MCF 10A (cell line): ENCODE data around the gene SETBP1. TPM values are rescaled to one million over a fixed set of nuclear protein-coding genes. Genes with fewer than 3 reads are reported as not detected.

Experiments
- BruUV-seq: library from RNA; stranded (reverse); fragments of 400-500 nt; replicated peaks from 2 replicates; lab custom pipeline; 2021; lab: Mats Ljungman, UMichigan
- CTCF ChIA-PET: fragments of 300-600 bp; sonication (Branson Sonifier 250); formaldehyde crosslinking; extraction: SDS; loops from one replicate; lab custom pipeline; 2021; ENCODE audit warnings: antibody characterized with exemption, inconsistent platforms; lab: Yijun Ruan, JAX
- POLR2A ChIA-PET: fragments of 300-600, 350-650 bp; sonication (Branson Sonifier 250); formaldehyde crosslinking; extraction: SDS; loops from one replicate; lab custom pipeline; 2020; ENCODE audit warnings: antibody characterized with exemption, inconsistent platforms; lab: Yijun Ruan, JAX
- DNase-seq: peaks from one replicate; pipeline ENCODE4 v3.0.0-alpha.2; 2018; ENCODE audit not compliant: unreplicated experiment
- H3K27ac Mint-ChIP-seq: one replicate; pipeline ENCODE4 v1.8.0; 2022; ENCODE audit warnings: mild to moderate bottlenecking, low read depth, mixed read lengths; ENCODE audit not compliant: unreplicated experiment
- H3K27me3 Mint-ChIP-seq: one replicate; pipeline ENCODE4 v1.8.0; 2022; ENCODE audit warnings: mixed read lengths; ENCODE audit not compliant: insufficient read depth, unreplicated experiment
- H3K36me3 Mint-ChIP-seq: one replicate; pipeline ENCODE4 v1.8.0; 2022; ENCODE audit warnings: mild to moderate bottlenecking, moderate library complexity, mixed read lengths; ENCODE audit not compliant: insufficient read depth, unreplicated experiment
- H3K4me1 Mint-ChIP-seq: one replicate; pipeline ENCODE4 v1.8.0; 2022; ENCODE audit warnings: mixed read lengths; ENCODE audit not compliant: insufficient read depth, unreplicated experiment
- H3K4me3 Mint-ChIP-seq: one replicate; pipeline ENCODE4 v1.8.0; 2022; ENCODE audit warnings: mild to moderate bottlenecking, moderate library complexity, mixed read lengths; ENCODE audit not compliant: unreplicated experiment
- H3K9me3 Mint-ChIP-seq: one replicate; pipeline ENCODE4 v1.8.0; 2022; ENCODE audit warnings: mixed read lengths; ENCODE audit not compliant: unreplicated experiment
- CTCF ChIP-seq: fragments of 200-600 bp; IDR thresholded peaks from one replicate; pipeline ENCODE4 v1.8.0; 2022; ENCODE audit warnings: antibody characterized with exemption, mild to moderate bottlenecking; ENCODE audit not compliant: unreplicated experiment
- intact Hi-C: fragments of 100-400 bp; cut with micrococcal nuclease; formaldehyde crosslinking; loops from 2 replicates; pipeline ENCODE4 v1.14.1; 2022
- total RNA-seq: library from RNA; stranded (reverse); gene quantifications from 2 replicates; pipeline ENCODE4 v1.2.3, GENCODE V29; 2022

The SETBP1 gene
- total RNA-seq, 1 experiment from 2014 or later, result 4.8 TPM

- Mint-ChIP-seq H3K4me3 (no peak overlapping the region), H3K27ac (no peak overlapping the region), H3K27me3 (no peaks in the 10 kb centered on the region), H3K4me1 (no peaks in the 10 kb centered on the region), H3K36me3 (no peaks in the 10 kb centered on the region), H3K9me3 (no peaks in the 10 kb centered on the region)
- DNase-seq, result no peak
- BruUV-seq, result no TSS peak
- intact Hi-C loops, result no loop called here
- POLR2A ChIA-PET, result no interaction called here
- TF ChIP-seq CTCF, result no peak
- CTCF ChIA-PET, result no interaction called here
Measured at GRCh38 chr18:44816477-44816876, 135.8 kb downstream of the SETBP1 start.

- no peaks in the 10 kb centered on the region for H3K36me3 Mint-ChIP-seq
Measured at GRCh38 chr18:44817831-44818473, 137.3 kb downstream of the SETBP1 start.

GRCh38 chr18:44818668-44819403 lies 138.1 kb downstream of the SETBP1 start:
- Mint-ChIP-seq H3K9me3 (no peaks in the 10 kb centered on the region), H3K27ac (no peak overlapping the region), H3K36me3 (no peaks in the 10 kb centered on the region), H3K4me3 (no peak overlapping the region), H3K4me1 (peaks cover 8% of the 10 kb centered on the region), H3K27me3 (no peaks in the 10 kb centered on the region)
- ChIA-PET CTCF (interaction anchor here (0.6 kb wide), 1 partner anchor 115 kb away, joined by 4 read pairs; no protein-coding TSS in a partner anchor), POLR2A (no interaction called here)
- intact Hi-C loops, result no loop called here
- no TSS peak for BruUV-seq
- DNase-seq, result no peak
- TF ChIP-seq CTCF, result no peak

More at GRCh38 chr18:44817831-44818473, 137.3 kb downstream of the SETBP1 start:
- Mint-ChIP-seq H3K4me1 (no peaks in the 10 kb centered on the region), H3K27ac (no peak overlapping the region), H3K27me3 (no peaks in the 10 kb centered on the region), H3K9me3 (no peaks in the 10 kb centered on the region), H3K4me3 (no peak overlapping the region)
- intact Hi-C loops, result no loop called here
- TF ChIP-seq CTCF, result no peak
- BruUV-seq, result no TSS peak
- ChIA-PET POLR2A (interaction anchor here (0.8 kb wide), 1 partner anchor 52 kb away, joined by 3 read pairs; no protein-coding TSS in a partner anchor), CTCF (no interaction called here)
- no peak for DNase-seq

- CTCF ChIA-PET, result no interaction called here
- DNase-seq, result no peak
- no peak overlapping the region for H3K4me3 Mint-ChIP-seq
- TF ChIP-seq CTCF, result no peak
- no peaks in the 10 kb centered on the region for H3K9me3 Mint-ChIP-seq
- no TSS peak for BruUV-seq
- no peaks in the 10 kb centered on the region for H3K36me3 Mint-ChIP-seq
- no peaks in the 10 kb centered on the region for H3K27me3 Mint-ChIP-seq
- POLR2A ChIA-PET, result interaction anchor here (0.6 kb wide), 1 partner anchor 24 kb away, joined by 3 read pairs; no protein-coding TSS in a partner anchor
- intact Hi-C loops, result no loop called here
- no peak overlapping the region for H3K27ac Mint-ChIP-seq
- H3K4me1 Mint-ChIP-seq, result peaks cover 12% of the 10 kb centered on the region
Measured at GRCh38 chr18:44819944-44820510, 139.3 kb downstream of the SETBP1 start.
